RWPE2 (cell line): ENCODE data around the gene HECW1.
"Not testable (repeated sequence)": the region's sequence is repeated elsewhere in the genome, so short reads cannot be mapped to it uniquely, and the experiment has no call there.

Experiments
- ATAC-seq: fragments of 200-7000 bp; cut with Tn5 transposase; 3 replicates; pipeline ENCODE4 v1.9.1; 2021; ENCODE audit warnings: low read depth
- DNase-seq: peaks from one replicate; pipeline ENCODE4 v3.0.0-alpha.2; 2020; ENCODE audit warnings: low spot score
- H3K27ac ChIP-seq: fragments of 450-650 bp; 2 replicates; pipeline ENCODE4 v1.5.1; 2017; ENCODE audit warnings: mild to moderate bottlenecking; ENCODE audit not compliant: poor library complexity, severe bottlenecking
- H3K27me3 ChIP-seq: fragments of 250-450 bp; sonication (Bioruptor Pico); 2 replicates; pipeline ENCODE4 v1.5.1; 2021; ENCODE audit warnings: mild to moderate bottlenecking, moderate library complexity; ENCODE audit not compliant: insufficient read depth, poor library complexity, severe bottlenecking
- H3K36me3 ChIP-seq: fragments of 250-450 bp; sonication (Bioruptor Pico); 2 replicates; pipeline ENCODE4 v1.5.1; 2020; ENCODE audit warnings: low read depth, mild to moderate bottlenecking, moderate library complexity
- H3K4me1 ChIP-seq: fragments of 250-450 bp; sonication (Bioruptor Pico); 2 replicates; pipeline ENCODE4 v1.5.1; 2021; ENCODE audit warnings: mild to moderate bottlenecking, moderate library complexity; ENCODE audit not compliant: insufficient read depth, poor library complexity, severe bottlenecking
- H3K4me3 ChIP-seq: fragments of 250-450 bp; sonication (Bioruptor Pico); 2 replicates; pipeline ENCODE4 v1.5.1; 2021; ENCODE audit warnings: mild to moderate bottlenecking, moderate library complexity; ENCODE audit not compliant: severe bottlenecking
- H3K9me3 ChIP-seq: fragments of 250-450 bp; sonication (Bioruptor Pico); 2 replicates; pipeline ENCODE4 v1.5.1; 2021; ENCODE audit warnings: mild to moderate bottlenecking, moderate library complexity; ENCODE audit not compliant: severe bottlenecking
- TF ChIP-seq, protein P1 (sequence below): fragments of 450-650 bp; IDR thresholded peaks from one replicate; pipeline ENCODE4 v1.5.1; 2017; ENCODE audit warnings: mild to moderate bottlenecking, moderate library complexity; ENCODE audit not compliant: poor library complexity, severe bottlenecking

HECW1 gene

DNA sequence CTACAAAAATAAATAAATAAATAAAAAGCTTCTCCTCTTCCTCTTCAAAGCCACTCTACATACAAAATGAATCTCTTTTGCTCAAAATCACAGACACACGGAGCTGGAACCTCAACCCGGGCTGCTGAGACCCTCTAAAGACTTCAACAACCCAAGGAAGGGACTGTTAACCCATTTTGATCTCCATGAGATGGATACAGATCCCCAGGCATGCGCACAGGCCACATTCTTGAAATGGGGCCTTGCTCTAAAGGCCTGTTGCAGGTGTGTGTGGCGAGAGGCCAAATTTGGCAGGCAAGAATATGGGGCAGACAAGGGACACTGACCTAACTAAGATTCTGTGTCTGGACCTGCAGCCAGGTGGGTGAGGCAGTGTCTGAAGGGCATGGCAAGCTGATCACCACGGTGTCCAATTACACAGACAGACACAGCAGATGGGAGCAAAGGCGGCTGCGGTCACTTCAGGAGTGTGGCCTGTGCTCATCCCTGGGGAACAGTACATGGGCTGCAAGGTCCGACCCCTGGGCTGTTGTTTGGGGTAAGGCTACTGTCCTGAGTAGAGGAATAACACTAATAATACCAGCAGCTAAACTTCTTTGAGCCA is 219.8 kb downstream of the HECW1 start:
- Histone ChIP-seq H3K27ac (no peak overlapping the region), H3K4me1 (no peaks in the 10 kb centered on the region), H3K4me3 (no peak overlapping the region), H3K36me3 (no peaks in the 10 kb centered on the region), H3K27me3 (no peaks in the 10 kb centered on the region), H3K9me3 (no peaks in the 10 kb centered on the region)
- no peak for ATAC-seq
- DNase-seq = no peak
- TF ChIP-seq, protein P1, sequence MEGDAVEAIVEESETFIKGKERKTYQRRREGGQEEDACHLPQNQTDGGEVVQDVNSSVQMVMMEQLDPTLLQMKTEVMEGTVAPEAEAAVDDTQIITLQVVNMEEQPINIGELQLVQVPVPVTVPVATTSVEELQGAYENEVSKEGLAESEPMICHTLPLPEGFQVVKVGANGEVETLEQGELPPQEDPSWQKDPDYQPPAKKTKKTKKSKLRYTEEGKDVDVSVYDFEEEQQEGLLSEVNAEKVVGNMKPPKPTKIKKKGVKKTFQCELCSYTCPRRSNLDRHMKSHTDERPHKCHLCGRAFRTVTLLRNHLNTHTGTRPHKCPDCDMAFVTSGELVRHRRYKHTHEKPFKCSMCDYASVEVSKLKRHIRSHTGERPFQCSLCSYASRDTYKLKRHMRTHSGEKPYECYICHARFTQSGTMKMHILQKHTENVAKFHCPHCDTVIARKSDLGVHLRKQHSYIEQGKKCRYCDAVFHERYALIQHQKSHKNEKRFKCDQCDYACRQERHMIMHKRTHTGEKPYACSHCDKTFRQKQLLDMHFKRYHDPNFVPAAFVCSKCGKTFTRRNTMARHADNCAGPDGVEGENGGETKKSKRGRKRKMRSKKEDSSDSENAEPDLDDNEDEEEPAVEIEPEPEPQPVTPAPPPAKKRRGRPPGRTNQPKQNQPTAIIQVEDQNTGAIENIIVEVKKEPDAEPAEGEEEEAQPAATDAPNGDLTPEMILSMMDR = no peak

DNA sequence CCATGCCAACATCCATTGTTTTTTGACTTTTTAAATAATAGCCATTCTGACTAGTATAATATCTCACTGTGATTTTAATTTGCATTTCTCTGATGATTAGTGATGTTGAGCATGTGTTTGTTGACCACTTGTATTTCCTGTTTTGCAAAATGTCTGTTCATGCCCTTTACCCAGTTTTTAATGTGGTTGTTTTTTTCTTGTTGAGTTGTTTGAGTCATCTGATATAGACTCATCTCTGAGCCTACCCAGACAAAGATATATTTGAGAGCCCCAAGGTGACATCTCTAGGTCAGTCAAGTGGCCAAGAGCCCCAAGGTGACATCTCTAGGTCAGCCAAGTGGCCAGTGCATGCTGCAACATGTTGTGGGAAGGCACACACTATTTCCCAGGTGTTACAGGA is 224.7 kb downstream of the HECW1 start:
- ATAC-seq (no peak), DNase-seq (no peak)
- TF ChIP-seq, protein P1 = no peak
- Histone ChIP-seq H3K27me3 (no peaks in the 10 kb centered on the region), H3K4me1 (no peaks in the 10 kb centered on the region), H3K27ac (no peak overlapping the region), H3K9me3 (no peaks in the 10 kb centered on the region), H3K4me3 (no peak overlapping the region), H3K36me3 (no peaks in the 10 kb centered on the region)

DNA sequence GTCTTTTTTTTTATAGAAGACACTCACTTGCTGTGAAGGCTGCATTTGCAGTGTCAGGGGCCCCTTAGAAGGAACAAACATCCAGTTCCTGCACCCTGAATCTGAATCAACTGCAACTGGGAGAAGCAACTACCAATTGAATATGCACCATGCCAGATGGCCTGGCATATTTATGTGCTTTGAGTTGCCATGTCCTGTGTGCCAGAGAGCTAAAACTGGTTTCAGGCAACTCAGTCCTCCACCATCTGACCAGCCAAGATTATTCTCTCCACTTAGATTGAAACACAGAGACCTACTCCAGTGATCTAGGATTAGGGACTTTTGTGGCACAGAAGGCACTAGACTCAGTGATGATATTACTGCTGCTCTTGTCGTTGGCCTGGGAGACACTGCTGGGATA is 225.4 kb downstream of the HECW1 start:
- TF ChIP-seq, protein P1 = no peak

DNA sequence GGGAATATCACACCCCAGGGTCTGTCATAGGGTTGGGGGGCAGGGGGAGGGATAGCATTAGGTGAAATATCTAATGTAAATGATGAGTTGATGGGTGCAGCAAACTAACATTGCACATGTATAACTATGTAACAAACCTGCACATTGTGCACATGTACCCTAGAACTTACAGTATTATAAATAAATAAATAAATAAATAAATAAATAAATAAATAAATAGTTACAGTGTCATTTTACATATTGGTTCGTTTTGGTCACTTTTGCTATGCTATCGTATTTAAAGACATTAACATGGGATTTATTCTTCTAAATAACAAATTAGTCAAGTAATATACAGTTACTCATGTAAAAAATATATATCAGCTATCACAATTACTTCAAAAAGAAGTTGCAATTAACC is 228.7 kb downstream of the HECW1 start:
- H3K27ac ChIP-seq = no peak overlapping the region
- H3K4me1 ChIP-seq = no peaks in the 10 kb centered on the region
- no peak overlapping the region for H3K4me3 ChIP-seq
- no peak for DNase-seq
- no peaks in the 10 kb centered on the region for H3K27me3 ChIP-seq
- TF ChIP-seq, protein P1 = no peak
- H3K9me3 ChIP-seq = no peaks in the 10 kb centered on the region
- ATAC-seq = no peak
- H3K36me3 ChIP-seq = no peaks in the 10 kb centered on the region

More for the DNA sequence above, 225.4 kb downstream of the HECW1 start:
- Histone ChIP-seq H3K9me3 (no peaks in the 10 kb centered on the region), H3K36me3 (no peaks in the 10 kb centered on the region), H3K27me3 (no peaks in the 10 kb centered on the region), H3K4me1 (no peaks in the 10 kb centered on the region), H3K4me3 (no peak overlapping the region), H3K27ac (no peak overlapping the region)
- DNase-seq = no peak
- no peak for ATAC-seq

DNA sequence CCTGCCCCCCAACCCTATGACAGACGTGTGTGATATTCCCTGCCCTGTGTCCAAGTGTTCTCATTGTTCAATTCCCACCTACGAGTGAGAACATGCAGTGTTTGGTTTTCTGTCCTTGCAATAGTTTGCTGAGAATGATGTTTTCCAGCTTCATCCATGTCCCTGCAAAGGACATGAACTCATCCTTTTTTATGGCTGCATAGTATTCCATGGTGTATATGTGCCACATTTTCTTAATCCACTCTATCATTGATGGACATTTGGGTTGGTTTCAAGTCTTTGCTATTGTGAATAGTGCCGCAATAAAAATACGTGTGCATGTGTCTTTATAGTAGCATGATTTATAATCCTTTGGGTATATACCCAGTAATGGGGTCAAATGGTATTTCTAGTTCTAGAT is 231.0 kb downstream of the HECW1 start:
- not testable (repeated sequence) for H3K27me3 ChIP-seq, H3K4me1 ChIP-seq, H3K36me3 ChIP-seq, ATAC-seq, H3K4me3 ChIP-seq, DNase-seq, H3K9me3 ChIP-seq, H3K27ac ChIP-seq

DNA sequence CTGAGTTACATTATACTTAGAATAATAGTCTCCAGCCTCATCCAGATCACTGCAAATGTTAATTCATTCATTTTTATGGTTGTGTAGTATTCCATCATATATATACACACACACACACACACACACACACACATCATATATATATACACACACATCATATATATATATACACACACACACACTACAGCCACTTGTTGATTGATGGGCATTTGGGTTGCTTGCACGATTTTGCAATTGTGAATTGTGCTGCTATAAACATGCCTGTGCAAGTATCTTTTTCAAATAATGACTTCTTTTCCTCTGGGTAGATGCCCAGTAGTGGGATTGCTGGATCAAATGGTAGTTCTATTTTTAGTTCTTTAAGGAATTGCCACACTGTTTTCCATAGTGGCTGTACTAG is 233.2 kb downstream of the HECW1 start:
- not testable (repeated sequence) for DNase-seq, H3K27me3 ChIP-seq, H3K4me1 ChIP-seq, ATAC-seq, H3K27ac ChIP-seq, H3K36me3 ChIP-seq, H3K9me3 ChIP-seq, H3K4me3 ChIP-seq
